ENCODE measurements around the gene ANKRD30A. TPM values are rescaled to one million over a fixed set of nuclear protein-coding genes. Genes with fewer than 3 reads are reported as not detected.
"Not testable (repeated sequence)": the region's sequence is repeated elsewhere in the genome, so short reads cannot be mapped to it uniquely, and the experiment has no call there.

Gene ANKRD30A
- total and polyA plus RNA-seq, 8 donors = not detected

- no peak for ATAC-seq
- no peak for DNase-seq
- H3K27ac ChIP-seq = no peak overlapping the region
- H3K9me3 ChIP-seq = no peaks in the 10 kb centered on the region
- TF ChIP-seq CTCF (IDR thresholded peaks at IDR 0.05) = no peak
- no peak overlapping the region for H3K4me3 ChIP-seq
- H3K36me3 ChIP-seq = no peaks in the 10 kb centered on the region
- no peaks in the 10 kb centered on the region for H3K4me1 ChIP-seq
- intact Hi-C loops (cut with DNase I) = no loop called here
- H3K27me3 ChIP-seq = no peaks in the 10 kb centered on the region
These were observed 109.3 kb downstream of the ANKRD30A start for GRCh38 chr10:37234692-37235091.

DNA sequence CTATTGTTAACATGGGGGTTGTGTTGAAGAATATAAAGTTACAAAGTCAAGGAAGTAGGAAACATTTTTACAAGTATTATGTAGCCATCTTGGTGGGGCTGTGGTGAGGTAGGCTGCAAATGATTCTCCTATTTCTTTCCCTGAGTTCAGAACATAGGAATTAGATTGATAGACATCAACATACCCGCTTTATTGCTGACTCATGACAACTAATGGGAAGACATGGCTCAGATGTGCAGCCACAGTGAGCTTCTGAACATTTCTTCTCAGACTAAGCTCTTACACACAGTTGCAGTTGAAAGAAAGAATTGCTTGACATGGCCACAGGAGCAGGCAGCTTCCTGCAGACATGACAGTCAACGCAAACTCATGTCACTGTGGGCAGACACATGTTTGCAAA lies 110.7 kb downstream of the ANKRD30A start:
- no peak for TF ChIP-seq CTCF (IDR thresholded peaks at IDR 0.05)
- H3K4me3 ChIP-seq = no peak overlapping the region
- H3K4me1 ChIP-seq = no peaks in the 10 kb centered on the region
- H3K27ac ChIP-seq = no peak overlapping the region
- no peaks in the 10 kb centered on the region for H3K27me3 ChIP-seq
- ATAC-seq (no peak), DNase-seq (no peak)
- no peaks in the 10 kb centered on the region for H3K36me3 ChIP-seq
- intact Hi-C loops (cut with DNase I) = no loop called here
- no peaks in the 10 kb centered on the region for H3K9me3 ChIP-seq

GRCh38 chr10:37240223-37240622 lies 114.8 kb downstream of the ANKRD30A start:
- Histone ChIP-seq H3K27me3 (no peaks in the 10 kb centered on the region), H3K9me3 (peaks cover 0 to 5% of the 10 kb centered on the region in 2 donors), H3K4me3 (no peak overlapping the region), H3K36me3 (no peaks in the 10 kb centered on the region), H3K27ac (no peak overlapping the region), H3K4me1 (no peaks in the 10 kb centered on the region)
- intact Hi-C loops (cut with DNase I) = no loop called here
- DNase-seq (no peak), ATAC-seq (no peak)
- no peak for TF ChIP-seq CTCF (IDR thresholded peaks at IDR 0.05)

DNA sequence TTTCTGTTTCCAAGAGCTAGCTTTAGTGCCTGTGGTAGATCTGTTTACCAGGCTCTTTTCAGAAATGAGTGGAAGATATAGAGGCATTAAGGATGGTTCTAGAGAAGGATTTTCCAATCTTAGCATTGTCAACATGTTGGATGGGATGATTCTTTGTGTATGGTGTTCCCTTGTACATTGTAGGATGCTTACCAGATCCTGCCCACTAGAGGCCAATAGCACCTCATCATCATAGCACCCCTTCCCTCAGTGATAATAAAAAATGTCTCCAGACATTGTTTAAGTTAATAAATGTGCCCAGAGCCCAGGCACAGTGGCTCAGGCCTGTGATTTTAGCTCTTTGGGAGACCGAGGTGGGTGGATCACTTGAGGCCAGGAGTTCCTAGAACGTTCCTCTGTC lies 121.2 kb downstream of the ANKRD30A start:
- ATAC-seq = no peak

GRCh38 chr10:37255837-37256236 lies 130.4 kb downstream of the ANKRD30A start:
- H3K27ac ChIP-seq; H3K36me3 ChIP-seq; DNase-seq; intact Hi-C loops (cut with DNase I); H3K4me1 ChIP-seq; ATAC-seq; H3K4me3 ChIP-seq; H3K27me3 ChIP-seq: not testable (repeated sequence)
- H3K9me3 ChIP-seq = peaks cover 0 to 19% of the 10 kb centered on the region in 2 donors

More for the DNA sequence above, 121.2 kb downstream of the ANKRD30A start:
- intact Hi-C loops (cut with DNase I) = no loop called here
- Histone ChIP-seq H3K9me3 (peaks cover 0 to 18% of the 10 kb centered on the region in 2 donors), H3K36me3 (no peaks in the 10 kb centered on the region), H3K4me1 (no peaks in the 10 kb centered on the region), H3K27me3 (no peaks in the 10 kb centered on the region), H3K27ac (no peak overlapping the region), H3K4me3 (no peak overlapping the region)
- TF ChIP-seq CTCF (IDR thresholded peaks at IDR 0.05) = no peak
- DNase-seq = no peak

GRCh38 chr10:37263304-37263703 lies 137.9 kb downstream of the ANKRD30A start:
- no peak for TF ChIP-seq CTCF (IDR thresholded peaks at IDR 0.05)
- ATAC-seq (no peak), DNase-seq (no peak)
- Histone ChIP-seq H3K27me3 (no peaks in the 10 kb centered on the region), H3K4me3 (no peak overlapping the region), H3K36me3 (no peaks in the 10 kb centered on the region), H3K27ac (no peak overlapping the region), H3K4me1 (no peaks in the 10 kb centered on the region), H3K9me3 (peaks cover 0 to 5% of the 10 kb centered on the region in 2 donors)
- intact Hi-C loops (cut with DNase I) = no loop called here

All from left lung (tissue), 10 donors.